H9 (cell line): ENCODE data around the gene ZNF26. TPM values are rescaled to one million over a fixed set of nuclear protein-coding genes. Genes with fewer than 3 reads are reported as not detected.

ENCODE experiments used
- DNase-seq: peaks from one replicate; pipeline ENCODE4 v3.0.0-alpha.2; 2017
- H2AFZ ChIP-seq: one replicate; pipeline ENCODE4 v1.6.1; 2013; ENCODE audit warnings: mild to moderate bottlenecking, low read length, control low read depth, moderate library complexity
- H2AK5ac ChIP-seq: 2 replicates; pipeline ENCODE4 v1.6.1; 2013; ENCODE audit warnings: low read length, control low read depth, mixed read lengths; ENCODE audit not compliant: insufficient read length
- H2BK120ac ChIP-seq: one replicate; pipeline ENCODE4 v1.6.1; 2013; ENCODE audit warnings: low read depth, mild to moderate bottlenecking, low read length, control low read depth, inconsistent platforms; ENCODE audit not compliant: poor library complexity, severe bottlenecking
- H2BK12ac ChIP-seq: 2 replicates; pipeline ENCODE4 v1.6.1; 2013; ENCODE audit warnings: low read length, control low read depth, mixed read lengths, low read depth; ENCODE audit not compliant: insufficient read length
- H2BK15ac ChIP-seq: 2 replicates; pipeline ENCODE4 v1.6.1; 2013; ENCODE audit warnings: low read depth, low read length, control low read depth
- H2BK20ac ChIP-seq: one replicate; pipeline ENCODE4 v1.6.1; 2013; ENCODE audit warnings: low read depth, mild to moderate bottlenecking, low read length, control low read depth, inconsistent platforms; ENCODE audit not compliant: poor library complexity, severe bottlenecking
- H2BK5ac ChIP-seq: 2 replicates; pipeline ENCODE4 v1.6.1; 2013; ENCODE audit warnings: low read length, control low read depth, mixed read lengths; ENCODE audit not compliant: insufficient read length
- H3K14ac ChIP-seq: 2 replicates; pipeline ENCODE4 v1.6.1; 2013; ENCODE audit warnings: low read length, control low read depth; ENCODE audit not compliant: insufficient read depth
- H3K18ac ChIP-seq: 2 replicates; pipeline ENCODE4 v1.6.1; 2013; ENCODE audit warnings: low read depth, mild to moderate bottlenecking, mixed read lengths, low read length, control low read depth; ENCODE audit not compliant: insufficient read length
- H3K23ac ChIP-seq: 2 replicates; pipeline ENCODE4 v1.6.1; 2013; ENCODE audit warnings: low read length, control low read depth, mixed read lengths, low read depth; ENCODE audit not compliant: insufficient read length
- H3K23me2 ChIP-seq: 2 replicates; pipeline ENCODE4 v1.6.1; 2013; ENCODE audit warnings: low read depth, mild to moderate bottlenecking, mixed read lengths, low read length, control low read depth; ENCODE audit not compliant: insufficient read length, poor library complexity, severe bottlenecking
- H3K27ac ChIP-seq: 2 replicates; pipeline ENCODE4 v1.5.1; 2013; ENCODE audit warnings: low read length, control low read depth, mixed read lengths, low read depth; ENCODE audit not compliant: insufficient read length
- H3K27me3 ChIP-seq: 2 replicates; pipeline ENCODE4 v1.6.1; 2013; ENCODE audit warnings: low read length, control low read depth, inconsistent platforms; ENCODE audit not compliant: insufficient read depth
- H3K4ac ChIP-seq: 2 replicates; pipeline ENCODE4 v1.6.1; 2013; ENCODE audit warnings: low read depth, mild to moderate bottlenecking, control low read depth, inconsistent platforms, low read length, moderate library complexity
- H3K4me1 ChIP-seq: 2 replicates; pipeline ENCODE4 v1.6.1; 2013; ENCODE audit warnings: low read length, control low read depth, inconsistent platforms; ENCODE audit not compliant: insufficient read depth
- H3K4me2 ChIP-seq: 2 replicates; pipeline ENCODE4 v1.6.1; 2013; ENCODE audit warnings: low read length, control low read depth, mixed read lengths; ENCODE audit not compliant: insufficient read length, insufficient read depth
- H3K56ac ChIP-seq: 2 replicates; pipeline ENCODE4 v1.6.1; 2013; ENCODE audit warnings: low read depth, mild to moderate bottlenecking, mixed read lengths, low read length, control low read depth; ENCODE audit not compliant: insufficient read length
- H3K79me1 ChIP-seq: 2 replicates; pipeline ENCODE4 v1.6.1; 2013; ENCODE audit warnings: low read depth, mild to moderate bottlenecking, moderate library complexity, low read length, control low read depth, inconsistent platforms; ENCODE audit not compliant: insufficient read depth, poor library complexity, severe bottlenecking
- H3K79me2 ChIP-seq: 2 replicates; pipeline ENCODE4 v1.6.1; 2013; ENCODE audit warnings: low read length, control low read depth, inconsistent platforms; ENCODE audit not compliant: insufficient read depth
- H3K9ac ChIP-seq: 2 replicates; pipeline ENCODE4 v1.6.1; 2013; ENCODE audit warnings: low read length, control low read depth, mixed read lengths; ENCODE audit not compliant: insufficient read length; ENCODE audit errors: extremely low read depth
- H3K9me3 ChIP-seq: one replicate; pipeline ENCODE4 v1.6.1; 2013; ENCODE audit warnings: low read depth, low read length, inconsistent platforms; ENCODE audit not compliant: control insufficient read depth
- H3T11ph ChIP-seq: one replicate; pipeline ENCODE4 v1.6.1; 2013; ENCODE audit warnings: mild to moderate bottlenecking, low read length, control low read depth, inconsistent platforms
- H4K20me1 ChIP-seq: one replicate; pipeline ENCODE4 v1.6.1; 2013; ENCODE audit not compliant: control insufficient read depth, insufficient read length, insufficient read depth
- H4K5ac ChIP-seq: 2 replicates; pipeline ENCODE4 v1.6.1; 2013; ENCODE audit warnings: low read depth, mild to moderate bottlenecking, mixed read lengths, low read length, control low read depth; ENCODE audit not compliant: insufficient read length
- H4K8ac ChIP-seq: replicated peaks from 2 replicates; pipeline ENCODE4 v1.6.1; 2013; ENCODE audit warnings: low read length, control low read depth, mixed read lengths, low read depth; ENCODE audit not compliant: insufficient read length
- H4K91ac ChIP-seq: 2 replicates; pipeline ENCODE4 v1.6.1; 2013; ENCODE audit warnings: low read depth, mild to moderate bottlenecking, moderate library complexity, mixed read lengths, low read length, control low read depth; ENCODE audit not compliant: insufficient read length
- H3K27ac Mint-ChIP-seq, 3 experiments: 2 replicates in 2 of 3; 3 replicates in 1 of 3; pipeline ENCODE4 v1.8.0; 2020 to 2021; ENCODE audit warnings: mixed read lengths in 3 of 3, mild to moderate bottlenecking in 1 of 3, moderate library complexity in 1 of 3
- H3K27me3 Mint-ChIP-seq: 2 replicates; pipeline ENCODE4 v1.8.0; 2021; ENCODE audit warnings: low read depth, mild to moderate bottlenecking, moderate library complexity, mixed read lengths
- H3K36me3 Mint-ChIP-seq, 3 experiments: 2 replicates in 2 of 3; 3 replicates in 1 of 3; pipeline ENCODE4 v1.8.0; 2020 to 2021; ENCODE audit warnings: low read depth in 3 of 3, mixed read lengths in 3 of 3; ENCODE audit not compliant: insufficient read depth in 1 of 3
- H3K4me1 Mint-ChIP-seq, 2 experiments: 2 replicates each; pipeline ENCODE4 v1.8.0; 2020; ENCODE audit warnings: mixed read lengths in 2 of 2
- H3K4me3 Mint-ChIP-seq, 2 experiments: 2 replicates in 1 of 2; 3 replicates in 1 of 2; pipeline ENCODE4 v1.8.0; 2020 to 2021; ENCODE audit warnings: mild to moderate bottlenecking in 2 of 2, mixed read lengths in 2 of 2, moderate library complexity in 1 of 2
- H3K9me3 Mint-ChIP-seq, 2 experiments: 2 replicates in 1 of 2; 3 replicates in 1 of 2; pipeline ENCODE4 v1.8.0; 2020; ENCODE audit warnings: mild to moderate bottlenecking in 2 of 2, mixed read lengths in 2 of 2, moderate library complexity in 1 of 2
- WGBS: extraction: QIAGEN DNeasy Blood & Tissue Kit; methylation state at CpG from one replicate; pipeline ENCODE4 v1.1.7; 2013; ENCODE audit warnings: missing lambda C conversion rate, low lambda C conversion rate, mixed read lengths; ENCODE audit not compliant: insufficient read length; ENCODE audit errors: extremely low coverage; 5-methylcytosine and 5-hydroxymethylcytosine counted together
- total RNA-seq: library from RNA; stranded (reverse); gene quantifications from 2 replicates; pipeline ENCODE4 v1.2.1, GENCODE V29; 2021
- TF ChIP-seq, protein P1 (sequence below): fragments of 200-600 bp; sonication (generic); conservative IDR thresholded peaks from 3 replicates; pipeline ENCODE4 v1.8.0; 2021; ENCODE audit warnings: antibody characterized with exemption, mild to moderate bottlenecking

Gene ZNF26
- total RNA-seq, 1 experiment from 2014 or later, result 13.2 TPM

DNA sequence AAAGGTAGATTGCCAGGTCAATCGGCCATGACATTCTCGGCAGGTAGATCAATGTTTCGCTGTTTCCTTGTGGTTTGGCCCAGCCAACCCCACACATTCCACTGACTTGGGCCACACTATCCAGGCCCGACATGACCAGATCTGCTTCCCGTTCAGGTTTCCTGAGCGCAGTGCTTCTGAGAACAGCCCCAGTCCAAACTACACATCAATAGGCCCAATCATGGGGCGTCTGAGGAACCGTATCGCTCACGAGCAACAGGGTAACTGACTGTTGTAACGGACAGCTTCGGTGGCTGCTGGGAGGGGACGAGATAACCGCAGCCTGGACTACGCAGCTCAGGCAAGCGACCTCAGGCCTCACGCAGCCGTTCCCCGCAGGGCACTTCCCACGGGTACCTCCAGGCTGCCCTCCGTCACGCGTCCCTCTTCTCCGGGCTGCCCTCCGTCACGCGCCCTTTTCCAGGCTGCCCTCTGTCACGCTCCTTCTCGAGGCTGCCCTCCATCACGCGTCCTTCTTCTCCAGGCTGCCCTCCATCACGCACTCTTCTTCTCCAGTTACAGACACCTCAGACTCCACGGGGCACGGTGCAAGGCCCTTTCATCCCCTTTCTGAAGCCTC, 44.7 kb upstream of the ZNF26 start:
- Histone ChIP-seq H3K79me2 (no peaks in the 10 kb centered on the region), H3K23me2 (no peaks in the 10 kb centered on the region), H3K27me3 (no peaks in the 10 kb centered on the region), H3K56ac (no peak overlapping the region), H3K4me2 (no peak overlapping the region), H4K8ac (no peak overlapping the region), H3K9me3 (peaks cover 19% of the 10 kb centered on the region), H2BK15ac (no peak overlapping the region), H2BK12ac (no peak overlapping the region), H3K14ac (no peak overlapping the region), H3K27ac (no peak overlapping the region), H3K79me1 (no peaks in the 10 kb centered on the region), H2BK20ac (no peak overlapping the region), H4K5ac (no peak overlapping the region), H2BK120ac (no peak overlapping the region), H3K4ac (no peak overlapping the region), H3T11ph (no peak overlapping the region), H3K4me1 (no peaks in the 10 kb centered on the region), H2AFZ (no peak overlapping the region), H4K91ac (no peak overlapping the region), H3K18ac (no peak overlapping the region), H2AK5ac (no peak overlapping the region), H3K9ac (no peak overlapping the region), H3K23ac (no peak overlapping the region), H2BK5ac (no peak overlapping the region), H4K20me1 (no peaks in the 10 kb centered on the region)
- peaks cover 3% of the 10 kb centered on the region for H3K27me3 Mint-ChIP-seq
- WGBS, result no CpG with 5 or more reads among the region's 34 CpGs
- TF ChIP-seq, protein P1, sequence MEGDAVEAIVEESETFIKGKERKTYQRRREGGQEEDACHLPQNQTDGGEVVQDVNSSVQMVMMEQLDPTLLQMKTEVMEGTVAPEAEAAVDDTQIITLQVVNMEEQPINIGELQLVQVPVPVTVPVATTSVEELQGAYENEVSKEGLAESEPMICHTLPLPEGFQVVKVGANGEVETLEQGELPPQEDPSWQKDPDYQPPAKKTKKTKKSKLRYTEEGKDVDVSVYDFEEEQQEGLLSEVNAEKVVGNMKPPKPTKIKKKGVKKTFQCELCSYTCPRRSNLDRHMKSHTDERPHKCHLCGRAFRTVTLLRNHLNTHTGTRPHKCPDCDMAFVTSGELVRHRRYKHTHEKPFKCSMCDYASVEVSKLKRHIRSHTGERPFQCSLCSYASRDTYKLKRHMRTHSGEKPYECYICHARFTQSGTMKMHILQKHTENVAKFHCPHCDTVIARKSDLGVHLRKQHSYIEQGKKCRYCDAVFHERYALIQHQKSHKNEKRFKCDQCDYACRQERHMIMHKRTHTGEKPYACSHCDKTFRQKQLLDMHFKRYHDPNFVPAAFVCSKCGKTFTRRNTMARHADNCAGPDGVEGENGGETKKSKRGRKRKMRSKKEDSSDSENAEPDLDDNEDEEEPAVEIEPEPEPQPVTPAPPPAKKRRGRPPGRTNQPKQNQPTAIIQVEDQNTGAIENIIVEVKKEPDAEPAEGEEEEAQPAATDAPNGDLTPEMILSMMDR, result no peak
- no peak overlapping the region for H3K27ac Mint-ChIP-seq
- peaks cover 69 to 75% of the 10 kb centered on the region in 2 experiments for H3K9me3 Mint-ChIP-seq
- H3K4me1 Mint-ChIP-seq, result no peaks in the 10 kb centered on the region
- H3K4me3 Mint-ChIP-seq, result no peak overlapping the region
- DNase-seq, result no peak
- peaks cover 71 to 79% (median 79%) of the 10 kb centered on the region in 3 experiments for H3K36me3 Mint-ChIP-seq
